ENCODE measurements around the gene SETMAR.
A peak's percentile ranks its signal among the peaks of the same experiment; 100 is the strongest.
"Not testable (repeated sequence)": the region's sequence is repeated elsewhere in the genome, so short reads cannot be mapped to it uniquely, and the experiment has no call there.

Gene SETMAR

DNA sequence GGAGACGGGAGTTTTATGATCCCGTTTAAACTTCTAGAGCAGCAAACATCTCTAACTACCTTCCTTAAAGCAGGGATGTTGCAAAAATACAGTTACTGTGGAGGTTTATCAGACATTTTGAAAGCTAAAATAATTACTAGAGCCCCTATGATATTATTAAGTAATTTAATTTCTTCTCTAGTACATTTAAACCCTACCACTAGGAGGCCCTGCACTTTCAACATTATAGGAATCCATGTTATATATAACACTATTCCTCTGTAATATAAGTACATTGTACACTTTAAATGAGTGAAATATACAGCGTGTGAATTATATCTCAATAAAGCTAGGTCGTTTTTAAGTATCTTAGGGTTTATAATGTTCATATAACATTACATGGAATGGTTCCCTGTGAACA is 11.5 kb downstream of the SETMAR start:
- DNase-seq: no peak

- no peak for DNase-seq
Observed at GRCh38 chr3:4320096-4320911, 17.1 kb downstream of the SETMAR start.

DNA sequence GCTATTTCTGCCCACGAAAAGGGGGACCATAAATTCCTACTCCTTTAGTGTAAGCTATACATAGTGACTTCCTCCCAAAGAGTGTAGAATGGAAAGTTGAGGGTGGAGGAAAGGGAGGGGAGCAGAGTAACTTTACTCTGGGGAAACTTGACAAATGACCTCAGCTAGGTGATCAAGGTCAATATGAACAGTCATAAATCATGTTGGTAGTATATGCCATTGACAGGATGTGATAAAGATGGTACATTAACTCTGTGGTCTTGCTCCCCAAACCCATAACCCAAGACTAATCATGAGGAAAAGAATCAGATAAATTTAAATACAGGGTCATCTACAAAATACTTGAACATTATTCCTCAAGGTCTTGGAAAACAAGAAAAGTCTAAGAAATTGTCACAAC is 18.6 kb downstream of the SETMAR start:
- no peak for DNase-seq

DNA sequence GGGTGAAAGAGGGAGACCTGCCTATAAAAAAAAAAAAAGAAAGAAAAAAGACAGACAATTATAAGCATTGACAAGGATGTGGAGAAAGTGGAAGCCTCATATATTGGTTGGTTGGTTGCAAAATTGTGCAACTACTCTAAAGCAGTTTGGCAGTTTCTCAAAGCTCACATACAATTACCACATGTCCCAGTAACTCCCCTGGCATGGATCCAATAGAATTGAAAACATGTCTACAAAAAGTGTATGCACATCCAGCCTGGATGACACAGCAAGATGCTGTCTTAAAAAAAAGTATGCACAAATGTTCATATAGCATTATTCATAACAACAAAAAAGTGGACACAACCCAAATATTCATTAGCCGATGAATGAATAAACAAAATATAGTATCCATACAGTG is 19.5 kb downstream of the SETMAR start:
- no peak for DNase-seq

DNA sequence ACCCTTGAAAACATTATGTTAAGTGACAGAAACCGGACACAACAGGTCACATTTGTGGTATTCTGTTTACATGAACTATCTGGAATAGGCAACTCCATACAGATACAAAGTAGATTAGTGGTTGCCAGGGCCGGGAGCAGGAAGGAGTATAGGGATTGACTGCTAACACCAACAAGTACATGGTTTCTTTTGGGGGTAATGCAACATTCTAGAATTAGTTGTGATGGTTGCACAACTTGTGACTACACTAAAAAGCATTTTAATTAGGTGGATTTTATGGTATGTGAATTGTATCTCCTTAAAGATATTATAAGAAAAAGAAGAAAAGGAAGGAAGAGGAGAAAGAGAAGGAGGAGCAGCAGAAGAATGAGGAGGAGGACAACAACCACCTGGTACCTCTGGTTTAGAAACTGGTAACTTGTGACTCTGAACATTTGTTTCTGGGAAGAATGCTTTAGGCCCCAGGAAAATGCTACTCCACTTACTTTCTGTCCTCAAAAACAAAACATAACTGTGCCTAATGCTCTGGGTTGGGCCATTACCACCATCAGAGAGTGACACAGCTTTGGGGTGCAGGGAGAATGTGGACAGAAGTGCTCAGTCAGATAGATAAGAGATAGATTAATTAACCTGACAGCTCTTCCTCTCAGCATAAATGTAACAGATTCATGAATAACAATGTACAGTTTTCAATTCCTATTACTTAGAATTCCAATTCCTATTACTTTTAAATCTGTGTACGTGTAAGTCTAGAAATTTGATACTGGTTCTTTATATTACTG is 20.3 kb downstream of the SETMAR start:
- no peak for DNase-seq

DNA sequence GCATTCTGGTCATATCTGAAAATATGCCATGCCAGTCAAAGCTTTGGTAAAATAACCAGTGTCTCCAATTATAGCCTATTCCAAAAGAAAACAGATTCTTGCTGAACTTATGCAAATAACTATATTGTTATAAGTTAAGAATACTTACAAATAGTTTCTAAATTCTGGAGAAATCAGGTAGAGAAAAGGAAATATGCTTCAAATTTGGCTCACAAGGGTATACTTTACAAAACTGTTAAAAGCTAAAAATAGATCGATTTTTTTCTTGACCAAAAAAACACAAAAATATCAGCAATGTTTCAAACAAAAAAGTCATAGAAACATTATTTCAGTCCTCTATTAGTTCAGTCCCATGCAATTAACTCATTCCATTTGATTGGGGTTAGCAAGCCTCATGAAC is 23.7 kb downstream of the SETMAR start:
- no peak for DNase-seq

DNA sequence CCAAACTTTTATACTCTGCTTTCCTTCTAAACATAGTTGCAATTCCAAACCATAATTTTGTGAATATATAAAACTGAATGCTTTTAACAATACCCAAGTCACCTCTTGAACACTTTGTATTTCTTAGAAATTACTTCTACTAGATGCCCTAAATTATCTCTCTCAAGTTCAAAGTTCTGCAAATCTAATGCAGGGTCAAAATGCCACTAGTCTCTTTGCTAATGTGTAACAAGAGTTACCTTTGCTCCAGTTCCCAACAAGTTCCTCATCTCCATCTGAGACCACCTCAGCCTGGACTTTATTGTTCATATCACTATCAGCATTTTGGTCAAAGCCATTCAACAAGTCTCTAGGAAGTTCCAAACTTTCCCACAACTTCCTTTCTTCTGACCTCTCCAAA is 26.6 kb downstream of the SETMAR start:
- not testable (repeated sequence) for DNase-seq

- no peak for DNase-seq
Observed at GRCh38 chr3:4332111-4332510, 28.9 kb downstream of the SETMAR start.

DNA sequence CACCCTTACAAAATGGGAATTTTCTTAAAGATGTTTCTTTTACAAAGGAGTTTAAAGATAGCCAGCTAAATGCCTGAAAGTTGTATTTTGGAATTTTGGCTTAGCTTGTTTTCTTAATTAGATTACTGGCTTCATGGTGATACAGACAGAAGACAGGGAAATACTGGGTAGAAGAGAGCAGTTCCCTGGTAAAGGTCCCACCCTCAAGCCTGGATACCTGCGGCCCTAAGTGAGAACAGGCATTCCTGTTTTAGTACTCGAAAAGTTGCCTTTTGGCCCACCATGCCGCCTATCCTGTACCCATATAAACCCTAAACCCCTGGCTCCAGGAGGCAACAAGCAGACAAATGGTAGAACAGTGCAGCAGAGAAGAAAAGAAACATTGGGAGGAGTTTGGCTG is 29.4 kb downstream of the SETMAR start:
- DNase-seq: no peak

- no peak for DNase-seq
Observed at GRCh38 chr3:4332991-4333390, 29.8 kb downstream of the SETMAR start.

GRCh38 chr3:4334548-4334947 is 31.4 kb downstream of the SETMAR start:
- DNase-seq: no peak

DNA sequence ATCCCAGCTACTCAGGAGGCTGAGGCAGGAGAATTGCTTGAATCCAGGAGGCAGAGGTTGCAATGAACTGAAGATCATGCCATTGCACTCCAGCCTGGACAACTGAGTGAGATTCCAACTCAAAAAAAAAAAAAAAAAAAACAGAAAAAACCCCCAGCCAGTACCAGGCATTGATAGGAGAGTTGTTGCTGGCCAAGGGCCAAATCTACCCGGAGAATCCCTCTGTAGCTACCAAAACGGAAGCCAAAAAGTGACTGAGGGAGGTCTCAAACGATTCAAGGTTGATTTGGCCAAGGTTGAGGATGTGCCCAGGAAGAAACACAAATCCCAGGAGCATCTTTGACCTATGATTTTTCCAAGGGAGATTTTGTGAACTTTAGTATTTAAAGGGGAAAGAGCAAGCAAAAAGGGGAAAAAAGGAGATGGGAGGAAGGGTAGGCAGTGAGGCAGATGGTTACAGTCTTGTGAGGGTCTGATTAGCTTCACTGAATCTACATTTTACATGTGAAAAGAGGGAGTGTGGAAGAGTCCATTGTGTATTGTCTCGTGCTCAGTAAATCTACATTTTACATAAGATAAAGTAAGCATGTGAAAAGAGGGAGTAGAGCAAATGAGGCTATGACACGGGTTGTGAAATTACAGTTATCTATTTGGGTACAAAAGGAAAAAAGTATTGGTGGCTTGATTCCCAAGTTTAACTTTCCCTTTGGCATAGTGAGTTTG is 32.8 kb downstream of the SETMAR start:
- DNase-seq: no peak

GRCh38 chr3:4336850-4337546 is 33.8 kb downstream of the SETMAR start:
- DNase-seq: no peak

- DNase-seq: no peak
Observed at GRCh38 chr3:4338751-4339150, 35.6 kb downstream of the SETMAR start.

- DNase-seq: no peak
Observed at GRCh38 chr3:4340077-4340410, 36.9 kb downstream of the SETMAR start.

- no peak for DNase-seq
Observed at GRCh38 chr3:4340411-4341335, 37.5 kb downstream of the SETMAR start.

DNA sequence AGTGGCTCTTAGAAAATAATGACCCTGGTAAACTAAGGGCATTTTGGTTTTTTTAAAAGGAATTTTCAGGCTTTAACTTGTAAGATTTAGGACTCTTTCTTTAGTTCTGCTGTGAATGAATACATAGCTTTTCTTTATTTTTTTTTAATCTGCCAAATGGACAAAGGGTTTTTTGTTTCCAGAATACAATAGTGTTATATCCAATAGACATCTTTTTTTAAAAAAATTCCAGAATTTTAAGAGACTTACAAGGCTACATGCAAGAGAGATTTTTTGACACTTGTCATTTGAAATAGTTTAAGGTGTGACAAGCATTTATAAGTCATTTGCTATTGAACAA is 38.1 kb downstream of the SETMAR start:
- no peak for DNase-seq

- no peak for DNase-seq
Observed at GRCh38 chr3:4343258-4343657, 40.1 kb downstream of the SETMAR start.

DNA sequence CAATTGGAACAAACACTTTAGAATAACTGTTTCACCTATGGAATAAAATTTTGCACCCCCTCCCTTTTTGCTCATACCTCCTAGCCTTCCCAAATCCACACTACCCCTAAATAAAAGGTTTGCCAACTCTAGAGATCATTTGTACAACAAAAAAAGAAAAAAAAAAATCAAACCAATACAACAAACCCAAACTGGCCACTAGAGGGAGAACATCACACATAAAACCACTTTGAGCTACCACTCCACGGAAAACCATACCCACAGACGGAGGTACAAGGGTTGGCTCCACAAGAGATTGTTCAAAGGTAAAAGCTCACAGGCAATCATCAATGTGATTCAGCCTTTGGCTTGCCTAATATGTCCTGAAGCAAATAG is 47.6 kb downstream of the SETMAR start:
- DNase-seq: peak; percentile 71

DNA sequence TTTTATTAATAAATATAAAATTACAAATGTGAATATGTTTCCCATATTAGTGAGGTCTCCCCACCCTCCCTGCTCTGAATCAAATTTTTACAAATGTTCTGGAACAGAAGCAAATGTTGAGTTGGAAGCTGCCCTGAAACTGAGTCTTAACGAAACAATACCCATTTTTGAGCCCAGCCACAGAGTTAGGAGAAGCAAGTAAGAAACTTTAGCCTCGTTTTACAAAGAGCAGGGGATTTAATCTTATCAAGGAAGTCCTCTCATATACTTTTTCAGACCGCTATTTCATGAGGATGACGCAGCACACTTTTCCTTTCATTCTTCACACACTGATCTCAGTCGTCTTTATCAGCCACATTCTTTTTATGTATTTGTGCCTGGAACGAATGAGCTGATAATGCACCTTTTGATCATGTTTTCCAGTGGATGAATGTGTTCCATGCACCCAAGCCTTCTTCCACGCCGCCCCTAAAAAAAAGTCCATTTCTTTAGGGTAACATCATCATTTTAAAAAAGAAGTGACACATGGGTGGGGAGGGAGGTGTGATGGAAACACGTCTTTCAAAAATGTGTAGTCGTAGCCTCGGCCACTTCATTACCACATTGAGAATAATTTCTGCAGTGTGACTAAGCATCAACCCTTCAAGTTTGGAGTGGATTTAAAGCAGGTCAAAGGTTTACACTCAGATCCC is 48.1 kb downstream of the SETMAR start:
- DNase-seq: peak; percentile 65

- no peak for DNase-seq
Observed at GRCh38 chr3:4351872-4352271, 48.7 kb downstream of the SETMAR start.

Measured in activated effector memory CD4-positive, alpha-beta T cell treated with anti-CD3 and anti-CD28 coated beads, Interleukin-2, amount 50 U/mL, for 16 hours (primary cell).